Renal cortical epithelial cell (primary cell): ENCODE data around the gene BMP6. TPM values are rescaled to one million over a fixed set of nuclear protein-coding genes. Genes with fewer than 3 reads are reported as not detected.

Experiments
- DNase-seq: peaks from one replicate; pipeline ENCODE4 v3.0.0-alpha.2; 2011; ENCODE audit warnings: low read depth
- total RNA-seq: library from RNA; depleted of rRNA; stranded (reverse); fragments of >200 nt; gene quantifications from 2 replicates; pipeline ENCODE4 v1.2.3, GENCODE V29; 2014

Gene BMP6
- total RNA-seq, 1 donor from 2014 or later = 0.75 TPM

DNA sequence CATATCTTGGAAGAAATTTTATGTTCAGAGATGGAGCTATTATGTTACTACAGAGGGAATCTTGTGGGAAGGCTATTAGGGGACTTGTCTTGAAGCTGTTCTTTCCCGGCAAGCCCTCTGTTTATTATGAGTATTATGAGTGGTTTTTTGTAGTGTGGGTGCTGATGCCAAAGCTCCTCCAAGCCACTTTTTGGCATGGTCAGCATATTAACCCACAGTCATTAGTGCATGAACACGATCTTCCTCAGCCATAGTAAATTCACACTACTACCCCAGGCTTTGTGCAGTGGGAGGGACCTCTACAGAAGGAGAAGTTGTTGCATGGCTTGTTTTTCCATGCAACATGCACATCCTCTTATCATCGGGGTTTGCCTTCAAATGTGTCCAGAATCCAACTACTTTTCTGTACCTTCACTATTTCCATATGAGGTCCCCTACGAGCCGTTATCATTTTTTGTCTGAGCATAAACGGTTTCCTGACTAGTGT is 6.5 kb upstream of the BMP6 start:
- DNase-seq = no peak

DNA sequence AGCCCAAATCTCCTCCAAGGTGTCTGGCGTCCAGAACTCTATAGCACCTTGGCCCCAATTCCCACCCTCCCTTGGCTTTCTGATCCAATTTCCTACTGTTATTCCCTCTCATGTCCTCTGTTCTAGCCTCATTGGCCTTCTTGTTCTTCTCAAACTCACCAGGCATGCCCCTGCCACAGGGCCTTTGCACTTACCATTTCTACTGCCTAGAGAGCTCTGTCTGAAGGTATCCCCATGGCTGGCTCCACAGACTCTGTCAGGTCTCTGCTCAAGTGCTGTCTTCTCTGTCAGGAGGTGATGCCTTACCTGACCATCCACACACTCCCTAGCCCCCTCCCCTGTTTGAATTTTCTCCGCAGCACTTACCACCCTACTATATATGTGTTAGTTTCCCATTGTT is 5.6 kb upstream of the BMP6 start:
- no peak for DNase-seq

DNA sequence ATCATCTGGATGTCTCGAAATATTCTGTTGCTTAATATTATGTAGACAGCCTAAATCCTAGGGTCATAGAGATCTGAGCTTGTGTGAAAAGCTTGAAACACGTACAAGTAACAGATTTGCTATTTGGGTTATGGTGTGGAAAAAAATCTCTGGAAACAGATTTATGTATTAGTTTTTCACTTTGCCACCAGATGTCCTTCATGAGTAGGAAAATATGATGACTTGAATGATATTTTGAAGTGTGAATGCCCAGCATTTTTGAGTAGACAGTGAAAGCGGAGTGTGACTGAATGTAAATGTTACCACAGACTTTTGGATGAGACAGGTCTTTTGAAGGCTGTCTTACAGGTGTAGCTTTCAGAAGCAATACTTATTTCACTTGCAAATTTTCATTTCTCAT is 4.2 kb upstream of the BMP6 start:
- DNase-seq = peak; percentile 38

DNA sequence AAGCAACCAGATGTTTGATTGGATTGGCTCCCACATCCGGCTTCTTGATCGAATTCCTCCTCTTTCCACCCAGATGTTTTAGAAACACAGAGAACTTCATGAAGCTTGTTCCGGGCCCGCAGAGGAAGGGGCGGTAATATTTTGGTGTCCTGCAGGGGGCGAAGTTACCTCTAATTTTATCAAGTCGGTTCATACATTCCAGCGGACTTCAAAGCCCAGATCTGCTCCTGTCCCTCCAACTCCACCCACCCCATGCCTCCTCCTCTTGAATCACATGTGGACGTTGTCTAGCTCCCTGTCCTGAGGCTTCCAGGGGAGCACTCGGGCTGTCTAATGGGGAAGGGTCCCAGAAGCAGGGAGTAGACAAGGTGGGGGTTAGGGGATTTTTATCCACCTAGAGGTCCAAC is 2.9 kb upstream of the BMP6 start:
- DNase-seq = peak; percentile 77

DNA sequence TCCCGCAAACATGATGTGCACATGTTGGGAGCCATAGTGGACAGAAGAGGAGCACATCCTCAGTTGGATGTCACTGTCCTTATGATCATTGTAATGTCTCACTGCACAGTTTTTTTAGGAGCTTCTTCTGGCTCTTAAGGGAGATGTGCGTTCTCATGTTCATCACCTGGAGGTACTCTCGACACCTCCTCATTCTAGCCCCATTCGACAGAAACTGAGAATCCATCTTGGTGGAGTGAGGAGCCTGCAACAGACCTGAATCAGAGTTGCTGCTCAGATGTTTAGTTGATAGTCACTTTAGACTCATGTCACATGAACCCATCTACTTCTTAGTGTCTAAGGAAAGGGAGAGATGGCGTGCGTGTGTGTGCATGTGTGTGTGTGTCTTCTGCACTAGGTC is 2.3 kb upstream of the BMP6 start:
- DNase-seq = no peak

DNA sequence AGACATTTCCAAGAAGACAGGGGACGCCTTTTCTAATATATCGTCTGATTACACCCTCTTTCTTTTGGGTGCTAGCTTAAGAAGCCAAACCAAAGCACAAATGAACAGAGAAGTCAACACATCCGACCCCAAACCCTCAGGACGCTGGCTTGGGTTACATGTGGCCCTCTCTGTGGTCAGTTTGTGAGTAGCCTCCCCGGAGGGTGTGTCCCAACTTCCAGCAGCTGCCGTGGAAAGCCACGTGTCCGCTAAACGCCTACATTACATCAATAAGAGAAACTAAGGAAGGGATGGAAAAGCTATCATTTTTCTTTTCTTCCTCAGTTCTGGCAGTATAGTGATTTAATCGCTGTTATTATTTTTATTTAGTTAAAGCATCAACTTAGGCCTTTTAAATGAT is 487 bp upstream of the BMP6 start:
- no peak for DNase-seq

DNA sequence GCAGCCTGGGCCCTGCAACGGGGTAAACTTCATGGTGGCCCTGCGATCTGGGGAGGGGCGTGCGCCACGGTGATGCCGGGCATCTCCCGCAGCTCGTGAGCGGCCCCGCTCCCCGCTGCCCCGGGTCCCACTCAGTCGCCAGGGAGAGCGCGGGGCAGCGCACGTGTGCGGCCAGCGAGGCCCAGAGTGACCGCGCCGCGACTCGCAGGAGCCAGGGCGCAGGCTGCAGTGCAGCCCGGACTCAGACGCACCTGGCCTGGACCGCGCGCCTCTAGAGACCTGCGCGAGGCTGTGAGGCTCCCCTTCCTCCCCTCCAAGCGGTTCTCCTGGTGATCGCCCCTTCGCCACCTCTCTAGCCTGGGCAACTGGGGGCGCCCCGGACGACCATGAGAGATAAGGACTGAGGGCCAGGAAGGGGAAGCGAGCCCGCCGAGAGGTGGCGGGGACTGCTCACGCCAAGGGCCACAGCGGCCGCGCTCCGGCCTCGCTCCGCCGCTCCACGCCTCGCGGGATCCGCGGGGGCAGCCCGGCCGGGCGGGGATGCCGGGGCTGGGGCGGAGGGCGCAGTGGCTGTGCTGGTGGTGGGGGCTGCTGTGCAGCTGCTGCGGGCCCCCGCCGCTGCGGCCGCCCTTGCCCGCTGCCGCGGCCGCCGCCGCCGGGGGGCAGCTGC is 652 bp downstream of the BMP6 start:
- DNase-seq = no peak

DNA sequence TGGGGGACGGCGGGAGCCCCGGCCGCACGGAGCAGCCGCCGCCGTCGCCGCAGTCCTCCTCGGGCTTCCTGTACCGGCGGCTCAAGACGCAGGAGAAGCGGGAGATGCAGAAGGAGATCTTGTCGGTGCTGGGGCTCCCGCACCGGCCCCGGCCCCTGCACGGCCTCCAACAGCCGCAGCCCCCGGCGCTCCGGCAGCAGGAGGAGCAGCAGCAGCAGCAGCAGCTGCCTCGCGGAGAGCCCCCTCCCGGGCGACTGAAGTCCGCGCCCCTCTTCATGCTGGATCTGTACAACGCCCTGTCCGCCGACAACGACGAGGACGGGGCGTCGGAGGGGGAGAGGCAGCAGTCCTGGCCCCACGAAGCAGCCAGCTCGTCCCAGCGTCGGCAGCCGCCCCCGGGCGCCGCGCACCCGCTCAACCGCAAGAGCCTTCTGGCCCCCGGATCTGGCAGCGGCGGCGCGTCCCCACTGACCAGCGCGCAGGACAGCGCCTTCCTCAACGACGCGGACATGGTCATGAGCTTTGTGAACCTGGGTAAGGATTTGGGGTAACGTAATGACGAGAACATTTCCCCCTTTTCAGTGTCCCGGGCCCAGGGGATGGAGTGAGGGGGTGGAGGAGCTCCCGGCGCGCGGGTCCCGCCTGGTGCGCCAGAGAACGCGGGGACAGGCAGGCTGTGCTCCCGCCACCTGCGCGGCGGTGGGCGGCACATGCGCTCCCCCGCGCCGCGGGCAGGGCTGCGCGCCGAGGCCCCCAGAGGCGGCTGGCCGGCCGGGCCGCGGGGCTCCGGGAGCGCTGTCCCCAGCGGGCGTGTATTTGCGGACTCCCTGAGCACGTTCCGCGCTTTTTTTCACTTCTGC is 1.4 kb downstream of the BMP6 start:
- DNase-seq = no peak

DNA sequence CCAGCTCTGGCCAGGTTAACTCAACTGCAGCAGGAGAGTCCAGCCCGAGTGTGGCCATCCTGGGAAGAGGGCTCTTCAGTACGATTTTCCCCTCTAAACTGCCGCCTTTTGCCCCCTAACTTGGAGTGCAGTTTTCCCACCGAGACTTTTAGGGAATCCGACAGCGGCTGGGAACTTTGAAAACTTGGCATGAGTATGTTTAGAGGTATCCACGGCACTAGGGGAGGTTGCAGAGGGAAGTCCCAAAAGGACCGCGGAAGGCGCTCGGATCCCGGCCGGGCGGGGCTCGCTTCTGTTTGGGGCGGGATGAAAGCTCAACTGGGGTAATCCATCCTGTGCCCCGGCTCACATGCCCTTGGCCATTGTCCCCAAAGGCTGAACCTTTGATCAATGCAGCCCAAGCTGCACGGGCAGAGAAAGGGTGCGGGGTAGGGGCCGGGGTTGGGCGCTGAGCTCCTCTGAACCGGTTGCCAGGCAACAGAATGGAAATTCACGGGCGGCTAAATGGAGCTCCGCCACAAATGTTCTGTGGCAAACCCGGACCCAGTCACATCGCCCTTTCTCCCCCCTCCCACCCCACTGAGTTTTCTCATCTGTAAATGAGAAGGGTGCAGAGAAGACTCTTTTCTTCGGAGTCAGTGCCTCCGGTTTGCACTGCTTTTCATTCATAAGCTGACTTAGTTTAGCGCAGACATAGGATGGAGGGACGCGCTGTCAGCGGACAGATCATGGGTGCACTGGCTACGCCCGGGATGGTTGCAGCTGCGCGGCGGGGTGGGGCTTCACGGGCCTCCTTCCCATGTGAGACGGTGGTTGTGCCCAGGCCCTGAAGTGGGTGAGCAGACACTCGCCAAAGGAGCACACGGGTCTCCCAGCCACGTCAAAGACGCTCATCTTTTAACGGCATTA is 2.3 kb downstream of the BMP6 start:
- DNase-seq = no peak

DNA sequence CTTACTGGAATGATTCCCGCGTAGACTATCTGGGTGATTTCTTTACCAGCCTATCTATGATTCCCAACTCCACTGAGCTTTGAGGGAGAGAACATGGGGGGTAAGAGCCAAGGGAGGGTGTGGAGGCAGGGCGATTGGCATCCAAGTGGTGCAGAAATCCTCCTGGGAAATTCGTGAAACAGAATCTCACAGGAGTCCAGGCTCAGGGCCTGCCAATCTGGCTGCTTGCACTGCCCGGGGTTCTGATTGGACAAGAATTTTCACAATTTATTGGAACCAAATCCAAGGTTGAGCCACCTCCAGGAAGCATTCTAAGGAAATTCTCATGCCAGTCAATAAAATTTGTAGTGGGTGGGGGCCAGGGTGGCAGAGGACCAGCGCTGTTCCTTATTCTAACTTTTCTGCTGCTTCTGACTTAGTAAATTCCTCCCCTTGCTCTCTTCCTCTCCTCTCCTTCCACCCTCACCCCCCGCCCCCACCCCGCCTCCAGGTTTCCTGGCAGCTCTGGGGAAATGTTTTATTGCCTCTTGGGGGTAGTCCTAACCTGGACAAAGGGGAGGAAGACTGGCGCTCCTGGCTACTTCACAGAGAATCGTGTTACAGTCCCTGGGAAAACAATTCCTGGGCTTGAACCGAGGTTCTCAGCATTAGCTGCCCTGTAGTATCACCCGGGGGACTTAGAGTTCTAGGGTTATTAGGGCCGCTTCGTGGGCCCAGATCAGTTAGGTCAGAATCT is 3.1 kb downstream of the BMP6 start:
- DNase-seq = peak; percentile 72

DNA sequence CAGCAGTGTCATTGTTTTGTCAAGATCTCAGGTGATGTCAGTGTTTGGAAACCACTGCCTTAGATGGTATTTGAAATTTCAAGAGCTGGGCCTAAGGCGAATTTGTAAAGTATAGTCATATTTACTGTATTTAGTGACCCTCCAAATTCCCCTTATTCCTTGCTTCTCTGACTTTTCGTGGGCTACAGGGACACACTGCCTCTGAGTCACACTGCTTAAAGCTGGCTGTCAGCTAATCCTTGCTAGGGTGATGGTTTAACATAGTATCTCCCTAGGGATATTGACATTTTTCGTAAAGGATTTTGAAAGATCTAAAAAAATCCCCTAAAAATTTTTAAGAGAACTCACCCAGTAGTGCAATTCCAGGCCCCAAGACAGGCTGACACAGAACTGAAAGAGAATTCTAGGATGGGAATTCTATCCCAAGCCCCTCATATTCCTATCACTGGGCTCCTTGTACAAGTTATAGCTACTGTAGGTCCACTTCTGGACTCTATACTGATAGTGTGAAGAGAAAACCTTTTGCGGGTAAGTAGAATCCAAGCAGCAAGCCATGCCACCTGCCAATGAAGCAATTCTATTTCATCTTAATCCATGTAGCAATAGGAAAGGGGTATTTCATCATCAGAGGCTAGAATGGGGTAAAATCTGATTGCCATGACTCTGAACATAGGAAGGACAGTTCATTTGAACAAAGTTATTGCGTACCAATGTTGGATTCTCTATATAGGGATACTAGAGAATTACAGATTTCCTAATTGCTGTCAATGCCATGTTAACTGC is 4.3 kb downstream of the BMP6 start:
- peak; percentile 32 for DNase-seq

DNA sequence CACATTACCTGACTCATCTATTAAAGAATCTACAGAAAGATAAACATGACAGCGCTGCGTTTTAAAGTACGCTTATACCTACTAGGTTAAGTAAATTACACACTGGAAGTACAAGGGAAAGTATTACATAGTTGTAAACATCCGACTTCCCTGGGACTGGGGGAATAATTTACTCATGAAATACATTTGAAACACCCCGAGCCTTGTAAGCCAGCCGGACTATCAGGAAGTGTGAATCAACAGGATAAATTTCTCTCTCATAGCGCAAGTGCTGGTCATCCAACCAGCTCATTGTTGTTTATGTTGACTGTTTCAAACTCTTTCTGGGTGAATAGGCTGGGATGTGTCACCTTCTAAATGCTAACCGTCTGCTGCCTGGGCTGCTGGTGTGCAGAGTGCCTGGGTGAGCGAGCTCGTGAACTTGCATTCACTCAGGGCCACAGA is 4.9 kb downstream of the BMP6 start:
- DNase-seq = peak; percentile 97

DNA sequence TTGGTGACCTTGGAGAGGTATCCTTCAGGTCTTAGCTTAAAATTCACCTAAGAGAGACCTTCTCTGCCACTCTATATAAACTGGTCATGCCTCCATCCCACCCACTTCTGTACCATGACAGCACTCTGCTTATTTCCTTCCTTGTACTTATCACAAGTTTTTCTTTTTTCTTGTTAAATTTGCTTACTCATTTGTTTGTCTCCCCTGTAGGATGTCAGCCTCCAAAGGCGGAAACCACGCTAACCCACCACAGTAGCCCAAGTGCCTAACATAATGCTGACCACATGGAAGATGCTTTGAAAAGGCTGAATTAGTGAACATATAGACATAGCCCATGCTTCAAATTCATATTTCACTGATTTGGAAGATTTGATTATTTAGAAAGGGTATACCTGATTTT is 5.4 kb downstream of the BMP6 start:
- DNase-seq = no peak

DNA sequence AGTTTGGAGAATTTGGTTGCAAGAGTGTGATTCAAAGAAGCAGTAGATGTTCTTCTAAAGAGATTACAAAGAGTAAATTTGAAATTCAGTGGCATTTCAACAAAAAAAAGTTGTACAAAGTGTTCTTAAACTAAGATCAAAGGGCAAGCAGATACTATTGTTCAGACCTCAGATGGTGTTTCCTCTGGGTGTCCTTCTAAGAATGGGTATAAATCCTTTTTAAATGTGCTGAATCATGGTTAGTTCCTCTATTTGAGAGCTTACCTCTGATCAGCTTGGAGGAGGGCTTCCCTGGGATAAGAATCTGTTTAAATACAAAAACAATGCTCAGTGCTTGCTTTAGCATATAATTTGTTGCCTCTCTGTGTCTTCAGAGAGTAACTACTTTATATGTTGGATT is 6.3 kb downstream of the BMP6 start:
- DNase-seq = peak; percentile 21

DNA sequence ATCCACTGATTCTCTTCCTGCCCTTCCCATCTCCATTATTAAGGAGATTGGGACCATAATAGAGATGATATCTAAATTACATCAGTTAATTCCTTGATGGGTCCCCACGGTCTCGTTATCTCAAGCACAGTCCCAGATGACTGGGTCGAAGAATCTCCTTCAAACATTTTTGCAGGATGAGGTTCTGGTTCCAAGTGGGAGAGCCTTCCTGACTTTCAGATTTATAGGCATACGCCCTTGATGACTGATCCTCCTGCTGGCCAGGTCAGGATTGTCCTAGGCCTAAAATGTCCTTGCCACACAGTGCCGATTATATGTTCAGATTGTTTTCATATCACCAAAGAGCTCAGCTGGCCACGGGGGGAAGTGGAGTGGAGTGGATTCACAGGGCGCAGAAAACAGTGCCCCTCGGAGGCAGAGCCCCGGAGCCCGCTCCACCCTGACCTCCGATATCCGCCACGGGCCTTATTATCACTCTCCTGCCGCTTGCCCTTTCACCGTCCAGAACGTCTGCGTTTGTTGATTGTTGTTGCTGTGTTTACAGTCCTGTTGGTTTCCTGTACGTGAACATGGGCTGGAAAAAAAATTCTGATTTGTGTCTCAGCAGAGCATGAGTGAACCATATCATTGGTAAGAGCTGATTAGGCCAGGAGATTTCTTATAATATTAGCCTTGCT is 8.9 kb downstream of the BMP6 start:
- no peak for DNase-seq

DNA sequence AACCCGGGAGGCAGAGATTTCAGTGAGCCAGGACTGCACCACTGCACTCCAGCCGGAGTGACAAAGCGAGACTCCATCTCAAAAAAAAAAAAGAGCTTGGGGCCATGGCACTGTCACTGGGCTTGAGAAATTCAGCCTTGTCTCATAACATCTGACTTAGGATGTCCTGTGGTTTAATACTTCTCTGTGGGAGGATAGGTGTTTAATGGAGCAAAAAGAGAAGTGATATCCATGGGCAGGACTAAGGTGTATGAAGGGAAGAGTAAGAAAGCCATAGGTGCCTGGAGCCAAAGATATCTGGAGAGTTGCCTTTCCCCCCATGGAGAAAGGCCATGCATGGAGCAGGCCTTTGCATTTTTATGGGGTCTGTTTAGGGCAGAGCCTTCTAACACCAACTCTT is 11.2 kb downstream of the BMP6 start:
- no peak for DNase-seq

DNA sequence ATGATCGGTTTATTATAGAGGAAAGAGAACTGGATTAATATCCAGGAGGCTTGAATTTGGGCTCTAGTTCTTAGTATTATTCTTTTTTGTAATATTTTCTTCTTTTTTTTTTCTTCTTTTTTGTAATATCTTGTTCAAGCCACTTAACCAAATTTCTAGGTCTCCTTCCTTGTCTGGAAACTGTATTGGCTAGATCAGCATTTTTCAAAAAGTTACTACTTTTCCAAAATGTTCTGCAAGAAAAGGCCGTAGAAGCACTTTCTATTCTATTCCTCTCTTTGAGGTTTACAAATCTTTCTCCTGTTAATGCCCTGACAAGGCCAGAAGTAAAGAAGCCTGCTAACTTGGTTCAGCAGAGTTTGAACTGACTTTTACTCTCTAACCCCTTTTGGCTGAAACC is 12.0 kb downstream of the BMP6 start:
- DNase-seq = no peak

DNA sequence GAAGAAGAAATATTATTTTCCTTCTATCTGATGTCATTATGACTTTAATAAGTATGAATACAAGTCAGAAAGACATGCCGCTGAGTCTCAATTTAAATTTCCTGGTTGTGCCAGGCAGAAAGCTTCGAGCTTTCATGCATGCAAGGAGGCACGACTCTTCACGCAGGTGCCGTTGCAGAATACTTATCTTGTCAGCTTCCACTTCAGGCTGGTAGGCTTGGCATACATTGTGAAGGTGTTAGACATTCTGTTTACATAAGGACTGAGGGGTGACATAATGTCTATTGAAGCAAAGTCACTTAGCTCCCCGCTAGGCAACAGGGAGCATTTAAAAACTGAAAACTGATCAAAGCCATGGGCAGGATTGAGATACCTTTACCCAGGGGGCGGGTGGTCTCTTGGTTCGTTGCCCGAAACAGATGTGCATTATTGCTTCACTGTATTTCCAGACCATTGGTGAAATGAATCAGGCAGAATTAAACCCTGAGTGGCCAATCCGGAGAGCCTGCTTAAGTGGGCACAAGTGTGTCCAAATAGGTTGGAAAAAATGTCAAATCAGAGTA is 16.4 kb downstream of the BMP6 start:
- no peak for DNase-seq

DNA sequence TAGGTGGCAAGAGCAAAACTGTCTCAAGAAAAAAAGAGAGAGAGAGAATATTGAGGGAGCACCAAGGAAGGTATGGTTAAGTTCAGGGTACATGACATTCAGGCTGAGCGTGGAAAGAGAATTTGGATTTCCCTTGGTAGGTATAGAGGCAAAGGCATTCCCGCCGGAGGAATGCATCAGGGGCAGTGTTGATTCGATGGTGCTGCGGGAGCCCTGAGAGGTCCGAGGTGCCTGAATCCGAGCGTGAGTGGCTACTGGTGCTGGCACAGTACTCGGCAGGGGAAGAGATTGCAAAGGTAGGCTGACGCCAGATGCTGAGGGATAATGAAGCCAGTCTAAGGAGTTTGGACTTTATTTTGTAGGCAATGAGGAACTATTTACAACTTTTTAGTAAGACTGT is 20.0 kb downstream of the BMP6 start:
- DNase-seq = no peak

DNA sequence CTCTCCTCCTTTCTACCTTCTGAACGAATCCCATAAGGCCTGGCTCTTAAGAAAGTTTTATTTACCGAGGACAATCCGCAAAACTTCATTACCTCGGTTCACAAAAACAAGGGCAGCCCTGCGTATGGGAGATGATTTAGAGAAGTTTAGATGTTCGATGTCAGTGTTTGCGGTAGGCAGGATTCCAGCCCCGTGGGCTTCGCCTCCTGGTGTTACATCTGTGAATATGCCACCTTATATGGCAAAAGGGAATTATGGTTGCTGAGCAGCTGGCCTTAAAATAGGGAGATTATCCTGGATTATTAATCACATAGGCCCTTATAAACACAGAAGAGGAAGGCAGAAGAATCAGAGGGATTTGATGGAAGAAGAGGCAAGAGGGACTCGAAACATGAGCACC is 21.1 kb downstream of the BMP6 start:
- no peak for DNase-seq
